Esophagus (tissue), 2 donors: Measurements from ENCODE around the gene ZNRF2. TPM values are rescaled to one million over a fixed set of nuclear protein-coding genes. Genes with fewer than 3 reads are reported as not detected.
"Not testable (repeated sequence)": the region's sequence is repeated elsewhere in the genome, so short reads cannot be mapped to it uniquely, and the experiment has no call there.

Source experiments
- H3K27ac ChIP-seq, 2 donors: one replicate each; pipeline ENCODE4 v1.5.1; 2013; ENCODE audit warnings: low read depth in 2 of 2, mild to moderate bottlenecking in 2 of 2, inconsistent platforms in 1 of 2, low read length in 1 of 2, moderate library complexity in 1 of 2
- H3K27me3 ChIP-seq, 2 donors: one replicate each; pipeline ENCODE4 v1.6.1; 2013; ENCODE audit warnings: low read length in 2 of 2, control low read depth in 1 of 2, mild to moderate bottlenecking in 1 of 2; ENCODE audit not compliant: insufficient read depth in 2 of 2, control insufficient read depth in 1 of 2
- H3K36me3 ChIP-seq, 2 donors: one replicate each; pipeline ENCODE4 v1.6.1; 2013; ENCODE audit warnings: low read length in 1 of 2; ENCODE audit not compliant: control insufficient read depth in 2 of 2, insufficient read depth in 2 of 2
- H3K4me1 ChIP-seq, 2 donors: one replicate each; pipeline ENCODE4 v1.6.1; 2013; ENCODE audit warnings: low read length in 1 of 2; ENCODE audit not compliant: control insufficient read depth in 2 of 2, insufficient read depth in 2 of 2
- H3K4me3 ChIP-seq, 2 donors: one replicate each; pipeline ENCODE4 v1.5.1; 2013; ENCODE audit warnings: low read length in 2 of 2, mild to moderate bottlenecking in 2 of 2, low read depth in 1 of 2, moderate library complexity in 1 of 2
- H3K9me3 ChIP-seq, 2 donors: one replicate each; pipeline ENCODE4 v1.6.1; 2013; ENCODE audit warnings: mild to moderate bottlenecking in 2 of 2, low read depth in 1 of 2, low read length in 1 of 2, moderate library complexity in 1 of 2; ENCODE audit not compliant: control insufficient read depth in 2 of 2, insufficient read depth in 1 of 2
- WGBS, 2 donors: extraction: QIAGEN DNeasy Blood & Tissue Kit; methylation state at CpG; one replicate each; pipeline ENCODE4 v1.1.7; 2013; 5-methylcytosine and 5-hydroxymethylcytosine counted together
- polyA plus RNA-seq, 2 donors: library from polyadenylated mRNA; stranded (reverse); fragments of 200-250 nt; gene quantifications; one replicate each; pipeline ENCODE4 v1.2.3, GENCODE V29; 2013
- donor health status: healthy with polysubstance abuse.
- donor health status: Bipolar disorder and iron deficiency.

Gene ZNRF2
- polyA plus RNA-seq, 2 donors: 7.9 to 9.0 TPM

DNA sequence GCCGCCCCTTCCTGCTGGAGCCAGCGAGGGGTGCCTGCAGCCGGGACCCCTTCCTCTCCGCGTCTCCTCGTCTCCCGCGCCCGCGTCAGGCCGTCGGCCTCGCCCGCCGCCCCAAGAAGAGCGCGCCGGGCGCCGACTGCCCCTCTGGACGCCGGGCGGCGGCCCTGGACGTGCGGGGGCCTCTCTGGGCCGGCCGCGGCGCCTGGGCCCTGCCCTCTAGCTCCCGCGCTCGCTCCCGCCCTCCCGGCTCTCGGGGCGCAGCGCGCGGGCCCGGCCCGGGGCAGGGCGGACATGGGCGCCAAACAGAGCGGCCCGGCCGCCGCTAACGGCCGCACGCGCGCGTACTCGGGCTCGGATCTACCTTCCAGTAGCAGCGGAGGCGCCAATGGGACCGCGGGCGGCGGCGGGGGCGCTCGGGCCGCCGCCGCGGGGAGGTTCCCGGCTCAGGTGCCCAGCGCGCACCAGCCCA, 704 bp downstream of the ZNRF2 start:
- Histone ChIP-seq H3K27ac (peak overlapping the region; percentile 100), H3K9me3 (no peaks in the 10 kb centered on the region), H3K27me3 (no peaks in the 10 kb centered on the region), H3K4me3 (peak overlapping the region; percentile 88 to 98), H3K36me3 (no peaks in the 10 kb centered on the region), H3K4me1 (peaks cover 0 to 3% of the 10 kb centered on the region in 2 donors)
- WGBS, 2 donors: 0% methylated on average over 30 to 72 of the region's 72 CpGs

- Histone ChIP-seq H3K27ac (peak overlapping the region; percentile 100), H3K4me3 (peak overlapping the region; percentile 88 to 98), H3K4me1 (peaks cover 0 to 5% of the 10 kb centered on the region in 2 donors), H3K9me3 (no peaks in the 10 kb centered on the region), H3K27me3 (no peaks in the 10 kb centered on the region), H3K36me3 (no peaks in the 10 kb centered on the region)
- WGBS, 2 donors: 0 to 1% methylated on average over 56 to 79 of the region's 79 CpGs
Observed at GRCh38 chr7:30285536-30286284, 1.3 kb downstream of the ZNRF2 start.

DNA sequence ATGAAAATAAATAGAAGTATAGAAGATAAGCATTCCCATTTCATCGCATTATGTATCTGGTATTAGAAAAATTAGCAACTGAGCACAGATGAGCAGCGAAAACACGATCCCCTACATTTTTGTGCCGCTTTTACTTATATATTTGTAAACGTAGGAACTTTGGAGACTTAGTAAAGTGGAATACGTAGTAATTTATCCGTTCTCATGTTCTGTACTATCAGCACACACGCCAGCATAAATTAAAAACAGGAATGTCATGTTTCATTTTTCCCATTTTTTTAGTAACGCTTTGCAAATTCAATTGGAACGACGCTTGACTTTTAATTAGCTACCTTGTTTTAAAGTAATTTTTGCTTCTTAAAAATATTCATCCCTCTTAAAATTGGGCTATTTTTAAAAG, 2.4 kb downstream of the ZNRF2 start:
- H3K27me3 ChIP-seq: no peaks in the 10 kb centered on the region
- WGBS, 2 donors: 54 to 63% methylated on average over 11 of the region's 11 CpGs
- peak overlapping the region in 1 of 2 donors; percentile 88 for H3K4me3 ChIP-seq
- H3K9me3 ChIP-seq: no peaks in the 10 kb centered on the region
- H3K4me1 ChIP-seq: peaks cover 0 to 4% of the 10 kb centered on the region in 2 donors
- H3K27ac ChIP-seq: no peak overlapping the region
- H3K36me3 ChIP-seq: no peaks in the 10 kb centered on the region

- not testable (repeated sequence) for H3K27ac ChIP-seq, H3K9me3 ChIP-seq
- WGBS, 2 donors: 32 to 42% methylated on average over 3 of the region's 3 CpGs
Observed at GRCh38 chr7:30287625-30288024, 3.2 kb downstream of the ZNRF2 start.

DNA sequence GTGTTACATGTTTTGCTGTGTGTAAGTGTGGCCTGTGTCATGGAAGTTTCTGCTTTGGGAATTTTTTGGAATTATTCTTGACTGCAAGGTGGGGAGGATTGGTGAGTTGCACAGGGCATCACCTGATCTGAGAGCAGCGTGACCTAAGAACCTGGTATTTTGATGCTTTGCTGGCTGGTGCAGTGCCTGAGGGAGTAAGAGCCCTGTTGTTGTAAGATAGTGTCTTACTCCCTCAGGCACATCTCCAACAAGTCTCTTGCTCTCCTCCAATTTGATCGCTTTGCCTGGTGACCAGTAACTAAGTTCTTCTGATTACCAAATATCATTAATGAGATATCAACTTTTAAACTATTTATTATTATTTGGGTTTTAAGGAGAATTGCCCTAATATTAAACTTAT, 5.2 kb downstream of the ZNRF2 start:
- H3K36me3 ChIP-seq, H3K27me3 ChIP-seq, H3K4me1 ChIP-seq, H3K9me3 ChIP-seq, H3K27ac ChIP-seq, H3K4me3 ChIP-seq: not testable (repeated sequence)
- 91 to 99% methylated on average over 2 of the region's 2 CpGs for WGBS, 2 donors

More at GRCh38 chr7:30287625-30288024, 3.2 kb downstream of the ZNRF2 start:
- peak overlapping the region in 1 of 2 donors; percentile 22 for H3K4me3 ChIP-seq
- H3K27me3 ChIP-seq, H3K4me1 ChIP-seq, H3K36me3 ChIP-seq: not testable (repeated sequence)

GRCh38 chr7:30290317-30290716, 5.9 kb downstream of the ZNRF2 start:
- H3K4me3 ChIP-seq, H3K36me3 ChIP-seq, H3K27me3 ChIP-seq, H3K9me3 ChIP-seq, H3K4me1 ChIP-seq: not testable (repeated sequence)
- H3K27ac ChIP-seq: peak overlapping the region; percentile 47 to 49
- 47 to 49% methylated on average over 3 of the region's 3 CpGs for WGBS, 2 donors

DNA sequence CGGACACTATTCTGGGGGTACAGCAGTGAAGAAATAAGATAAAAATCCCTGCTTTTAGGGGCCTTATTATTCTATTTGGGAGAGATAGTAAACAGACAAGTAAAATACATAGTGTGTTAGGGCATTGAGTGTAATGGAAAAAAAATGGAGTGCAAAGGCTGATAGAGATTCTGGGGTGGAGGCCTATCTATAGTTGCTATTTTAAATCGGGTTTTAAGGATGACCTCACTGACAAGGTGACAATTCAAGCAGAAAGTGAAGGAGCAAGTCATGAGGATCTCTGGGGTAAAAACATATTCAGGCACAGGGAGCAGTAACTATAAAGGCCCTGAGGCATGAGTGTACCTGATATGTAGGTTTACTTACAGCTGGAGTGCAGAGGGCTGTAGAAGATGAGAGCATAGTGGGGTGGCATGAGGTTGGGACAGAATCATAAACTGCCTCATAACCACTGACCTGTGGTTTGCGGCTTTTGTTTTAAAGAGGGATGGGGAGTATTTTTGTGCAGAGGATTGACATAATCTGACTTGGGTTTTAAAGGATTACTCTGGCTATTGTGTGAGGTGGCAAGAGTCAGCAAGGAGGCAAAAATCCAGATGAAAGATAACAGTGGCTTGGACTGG, 8.1 kb downstream of the ZNRF2 start:
- H3K4me1 ChIP-seq, H3K36me3 ChIP-seq, H3K4me3 ChIP-seq, H3K27ac ChIP-seq, H3K27me3 ChIP-seq, H3K9me3 ChIP-seq: not testable (repeated sequence)
- 86 to 90% methylated on average over 3 of the region's 3 CpGs for WGBS, 2 donors

DNA sequence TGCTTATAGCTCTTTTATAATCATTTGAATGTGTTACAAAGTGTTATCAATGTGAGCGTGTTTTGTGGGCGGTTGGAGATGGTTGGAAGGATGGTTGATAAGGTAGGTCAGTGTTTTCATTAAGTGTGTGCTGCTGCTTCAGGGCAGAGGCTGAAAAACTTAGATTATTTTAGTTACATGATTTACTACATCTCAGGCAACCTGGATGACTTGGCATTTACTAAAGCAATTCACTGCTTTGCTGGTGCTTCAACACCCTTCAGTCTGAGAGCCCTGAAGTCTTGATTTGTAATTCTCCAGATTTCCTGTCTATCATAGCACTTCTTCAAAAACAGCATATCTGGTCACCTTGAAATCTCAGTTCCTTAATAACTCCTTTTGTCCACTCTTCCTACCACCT, 11.9 kb downstream of the ZNRF2 start:
- H3K27ac ChIP-seq, H3K27me3 ChIP-seq, H3K4me1 ChIP-seq, H3K4me3 ChIP-seq, H3K9me3 ChIP-seq, H3K36me3 ChIP-seq: not testable (repeated sequence)
- WGBS, 2 donors: 90 to 97% methylated on average over 2 of the region's 2 CpGs

DNA sequence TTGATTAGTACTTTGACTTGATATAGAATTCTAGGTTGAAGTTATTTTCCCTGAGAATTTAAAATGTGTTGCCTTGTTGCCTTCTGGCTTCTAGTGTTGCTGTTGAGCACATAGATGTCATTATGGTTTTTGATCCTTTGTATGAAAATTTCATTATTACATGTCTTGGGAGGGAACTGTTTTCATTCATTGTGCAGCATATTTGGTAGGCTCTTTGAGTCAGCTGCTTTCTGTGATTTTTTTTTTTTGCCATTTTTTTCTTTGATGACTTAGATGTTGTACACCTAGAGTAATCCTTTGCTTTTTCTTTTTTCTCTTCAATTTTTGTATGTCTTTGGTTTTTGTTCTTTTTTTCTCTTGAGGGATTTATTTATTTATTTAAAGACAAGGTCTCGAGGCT, 13.1 kb downstream of the ZNRF2 start:
- not testable (repeated sequence) for H3K9me3 ChIP-seq, H3K36me3 ChIP-seq, H3K27me3 ChIP-seq, H3K4me3 ChIP-seq, H3K27ac ChIP-seq, H3K4me1 ChIP-seq
- 92 to 100% methylated on average over 1 of the region's 1 CpG for whole genome bisulfite sequencing, 2 donors

DNA sequence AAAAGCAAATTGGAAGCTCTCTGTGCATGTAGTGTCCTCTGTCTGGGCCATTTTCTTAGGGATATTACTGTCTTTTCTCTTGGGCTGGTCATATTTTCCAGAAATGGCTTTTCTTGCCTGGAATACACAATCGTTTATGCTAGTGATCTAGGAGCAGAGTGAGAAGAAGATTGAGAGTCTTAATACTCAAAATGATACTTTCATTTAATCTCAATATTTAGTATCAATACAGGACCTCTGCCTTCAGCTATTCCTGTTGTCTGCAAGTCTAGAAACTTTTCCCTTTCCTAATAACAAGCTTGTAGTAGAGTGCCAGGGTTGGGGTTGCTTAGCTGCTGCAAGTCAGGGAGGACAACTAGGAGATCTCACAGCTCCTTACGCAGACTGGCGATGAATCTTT, 14.0 kb downstream of the ZNRF2 start:
- H3K27ac ChIP-seq, H3K4me3 ChIP-seq, H3K4me1 ChIP-seq, H3K27me3 ChIP-seq, H3K9me3 ChIP-seq, H3K36me3 ChIP-seq: not testable (repeated sequence)
- WGBS, 2 donors: 65 to 66% methylated on average over 3 of the region's 3 CpGs
